Omental fat pad (tissue), 4 donors: ENCODE measurements around the gene ARHGAP24. TPM values are rescaled to one million over a fixed set of nuclear protein-coding genes. Genes with fewer than 3 reads are reported as not detected.
"Not testable (repeated sequence)": the region's sequence is repeated elsewhere in the genome, so short reads cannot be mapped to it uniquely, and the experiment has no call there.

Experiments used
- ATAC-seq: fragments of 150-250 bp; one replicate; pipeline ENCODE4 v1.9.1; 2016; ENCODE audit warnings: mild to moderate bottlenecking, moderate library complexity; ENCODE audit not compliant: low FRiP score
- DNase-seq: peaks from one replicate; pipeline ENCODE4 v3.0.0-alpha.2; 2019; ENCODE audit warnings: low spot score
- total RNA-seq, 4 donors: library from RNA; depleted of rRNA; stranded (reverse); fragments of >200 nt; gene quantifications; one replicate each; pipeline ENCODE4 v1.1.0, GENCODE V29; 2016
- TF ChIP-seq, protein P1 (sequence below), 3 donors: fragments of 450-650 bp; IDR thresholded peaks; one replicate each; pipeline ENCODE4 v1.5.1; 2016 to 2017; ENCODE audit warnings: antibody characterized with exemption in 3 of 3, mild to moderate bottlenecking in 3 of 3, moderate library complexity in 2 of 3

Gene ARHGAP24
- total RNA-seq, 4 donors from 2014 or later = 42.3 to 57.2 (median 52.8) TPM

- ATAC-seq = no peak
- DNase-seq = no peak
These were observed 480.8 kb downstream of the ARHGAP24 start for GRCh38 chr4:85955620-85956292.

GRCh38 chr4:85956293-85956945 lies 481.5 kb downstream of the ARHGAP24 start:
- DNase-seq = no peak
- ATAC-seq = no peak
- TF ChIP-seq, protein P1, sequence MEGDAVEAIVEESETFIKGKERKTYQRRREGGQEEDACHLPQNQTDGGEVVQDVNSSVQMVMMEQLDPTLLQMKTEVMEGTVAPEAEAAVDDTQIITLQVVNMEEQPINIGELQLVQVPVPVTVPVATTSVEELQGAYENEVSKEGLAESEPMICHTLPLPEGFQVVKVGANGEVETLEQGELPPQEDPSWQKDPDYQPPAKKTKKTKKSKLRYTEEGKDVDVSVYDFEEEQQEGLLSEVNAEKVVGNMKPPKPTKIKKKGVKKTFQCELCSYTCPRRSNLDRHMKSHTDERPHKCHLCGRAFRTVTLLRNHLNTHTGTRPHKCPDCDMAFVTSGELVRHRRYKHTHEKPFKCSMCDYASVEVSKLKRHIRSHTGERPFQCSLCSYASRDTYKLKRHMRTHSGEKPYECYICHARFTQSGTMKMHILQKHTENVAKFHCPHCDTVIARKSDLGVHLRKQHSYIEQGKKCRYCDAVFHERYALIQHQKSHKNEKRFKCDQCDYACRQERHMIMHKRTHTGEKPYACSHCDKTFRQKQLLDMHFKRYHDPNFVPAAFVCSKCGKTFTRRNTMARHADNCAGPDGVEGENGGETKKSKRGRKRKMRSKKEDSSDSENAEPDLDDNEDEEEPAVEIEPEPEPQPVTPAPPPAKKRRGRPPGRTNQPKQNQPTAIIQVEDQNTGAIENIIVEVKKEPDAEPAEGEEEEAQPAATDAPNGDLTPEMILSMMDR (IDR thresholded peaks at IDR 0.05) = no peak

More at GRCh38 chr4:85955620-85956292, 480.8 kb downstream of the ARHGAP24 start:
- TF ChIP-seq, protein P1 (IDR thresholded peaks at IDR 0.05) = no peak

GRCh38 chr4:85961887-85962286 lies 486.9 kb downstream of the ARHGAP24 start:
- DNase-seq (no peak), ATAC-seq (no peak)
- TF ChIP-seq, protein P1 (IDR thresholded peaks at IDR 0.05) = no peak

- ATAC-seq (no peak), DNase-seq (no peak)
- TF ChIP-seq, protein P1 (IDR thresholded peaks at IDR 0.05) = no peak
These were observed 488.3 kb downstream of the ARHGAP24 start for GRCh38 chr4:85963231-85963630.

DNA sequence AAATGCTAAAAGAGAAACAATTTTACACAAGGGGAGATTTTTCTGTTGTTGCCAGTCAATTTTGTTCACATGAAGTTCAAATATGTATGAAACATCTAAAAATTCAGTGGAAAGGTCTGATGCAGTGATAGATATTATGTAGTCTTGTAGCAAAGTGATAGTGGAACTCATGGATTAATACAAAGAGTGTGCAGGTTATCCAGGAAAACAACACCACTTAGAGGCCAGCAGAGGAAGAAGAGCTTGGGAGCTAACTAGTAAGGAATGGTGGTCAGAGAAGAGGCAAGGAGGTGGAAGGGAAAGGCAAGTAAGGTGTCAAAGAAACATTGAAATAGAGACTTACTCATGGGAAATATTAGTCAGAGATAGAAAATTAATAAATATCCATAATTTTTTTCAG lies 489.3 kb downstream of the ARHGAP24 start:
- DNase-seq = no peak
- ATAC-seq = no peak
- TF ChIP-seq, protein P1 (IDR thresholded peaks at IDR 0.05) = no peak

DNA sequence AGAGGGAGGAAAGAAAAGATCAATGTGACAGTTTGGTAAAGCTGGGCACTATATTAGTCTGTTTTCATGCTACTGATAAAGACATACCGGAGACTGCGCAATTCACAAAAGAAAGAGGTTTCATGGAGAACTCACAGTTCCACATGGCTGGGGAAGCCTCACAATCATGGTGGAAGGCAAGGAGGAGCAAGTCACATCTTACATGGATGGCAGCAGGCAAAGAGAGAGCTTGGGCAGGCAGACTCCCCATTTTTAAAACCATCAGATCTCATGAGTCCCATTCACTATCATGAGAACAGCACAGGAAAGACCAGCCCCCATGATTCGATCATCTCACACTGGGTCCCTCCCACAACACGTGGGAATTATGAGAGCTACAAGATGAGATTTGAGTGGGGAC lies 490.1 kb downstream of the ARHGAP24 start:
- not testable (repeated sequence) for DNase-seq, ATAC-seq

GRCh38 chr4:85965529-85965928 lies 490.6 kb downstream of the ARHGAP24 start:
- no peak for ATAC-seq

More at GRCh38 chr4:85965529-85965928, 490.6 kb downstream of the ARHGAP24 start:
- DNase-seq = no peak
- TF ChIP-seq, protein P1 (IDR thresholded peaks at IDR 0.05) = no peak
